HepG2 (cell line): ENCODE data around the gene NIP7. TPM values are rescaled to one million over a fixed set of nuclear protein-coding genes. Genes with fewer than 3 reads are reported as not detected.
A peak's percentile ranks its signal among the peaks of the same experiment; 100 is the strongest.

Experiments used
- DNMT1 ChIP-seq: sonication (generic); formaldehyde crosslinking; IDR thresholded peaks from 2 replicates; pipeline ENCODE4 v1.5.1; 2020; ENCODE audit warnings: mild to moderate bottlenecking, missing genetic modification reagents
- FOXK1 ChIP-seq: sonication (generic); formaldehyde crosslinking; IDR thresholded peaks from 2 replicates; pipeline ENCODE4 v1.4.0; 2020; ENCODE audit warnings: low read depth, missing genetic modification reagents, borderline replicate concordance
- HNRNPH1 ChIP-seq: fragments of 200-400 bp; formaldehyde crosslinking; optimal IDR thresholded peaks from 2 replicates; pipeline ENCODE3; 2017; ENCODE audit warnings: mild to moderate bottlenecking, low read depth, low read length
- HNRNPL ChIP-seq: fragments of 200-400 bp; formaldehyde crosslinking; IDR thresholded peaks from 2 replicates; pipeline ENCODE4 v1.6.1; 2017; ENCODE audit warnings: mild to moderate bottlenecking, low read depth, low read length
- ISL2 ChIP-seq: sonication (generic); formaldehyde crosslinking; IDR thresholded peaks from 2 replicates; pipeline ENCODE4 v1.5.0; 2020; ENCODE audit warnings: missing genetic modification reagents
- LBX2 ChIP-seq: sonication (generic); formaldehyde crosslinking; IDR thresholded peaks from 2 replicates; pipeline ENCODE4 v1.5.0; 2020; ENCODE audit warnings: missing genetic modification reagents, mild to moderate bottlenecking, borderline replicate concordance
- MYC ChIP-seq: sonication (generic); formaldehyde crosslinking; IDR thresholded peaks from 2 replicates; pipeline ENCODE4 v1.9.0; 2021; ENCODE audit warnings: missing genetic modification reagents, borderline replicate concordance
- RCOR2 ChIP-seq: IDR thresholded peaks from 2 replicates; pipeline ENCODE4 v1.6.1; 2016; ENCODE audit warnings: missing biosample characterization, missing genetic modification reagents
- SMARCC2 ChIP-seq: fragments of 450-650 bp; IDR thresholded peaks from 2 replicates; pipeline ENCODE4 v1.6.1; 2017; ENCODE audit warnings: antibody characterized with exemption, mild to moderate bottlenecking
- TBL1XR1 ChIP-seq: fragments of 150-350 bp; IDR thresholded peaks from 2 replicates; pipeline ENCODE4 v1.6.1; 2014; ENCODE audit warnings: borderline replicate concordance, low read length; ENCODE audit not compliant: partially characterized antibody
- ZFP91 ChIP-seq: sonication (generic); formaldehyde crosslinking; IDR thresholded peaks from 2 replicates; pipeline ENCODE4 v1.9.0; 2022; ENCODE audit warnings: missing genetic modification reagents, mild to moderate bottlenecking, borderline replicate concordance
- ZGPAT ChIP-seq: IDR thresholded peaks from 2 replicates; pipeline ENCODE4 v1.6.1; 2016; ENCODE audit warnings: mild to moderate bottlenecking
- ZNF207 ChIP-seq: fragments of 450-650 bp; IDR thresholded peaks from 2 replicates; pipeline ENCODE4 v1.6.1; 2016; ENCODE audit warnings: antibody characterized with exemption, borderline replicate concordance
- ZNF281 ChIP-seq: sonication (generic); formaldehyde crosslinking; IDR thresholded peaks from 2 replicates; pipeline ENCODE4 v1.4.0; 2020; ENCODE audit warnings: missing genetic modification reagents, borderline replicate concordance
- ZNF512 ChIP-seq: sonication (generic); formaldehyde crosslinking; IDR thresholded peaks from 2 replicates; pipeline ENCODE4 v1.4.0; 2020; ENCODE audit warnings: mild to moderate bottlenecking, missing genetic modification reagents
- ZNF556 ChIP-seq: sonication (generic); formaldehyde crosslinking; IDR thresholded peaks from 2 replicates; pipeline ENCODE4 v1.4.0; 2020; ENCODE audit warnings: mild to moderate bottlenecking, missing genetic modification reagents, borderline replicate concordance
- ZNF720 ChIP-seq: sonication (generic); formaldehyde crosslinking; IDR thresholded peaks from 2 replicates; pipeline ENCODE4 v1.4.0; 2020; ENCODE audit warnings: missing genetic modification reagents
- ZNF761 ChIP-seq: sonication (generic); formaldehyde crosslinking; conservative IDR thresholded peaks from 2 replicates; pipeline ENCODE4 v1.4.0; 2020; ENCODE audit warnings: mild to moderate bottlenecking, missing genetic modification reagents
- polyA plus RNA-seq, 8 experiments: library from polyadenylated mRNA; depleted of rRNA in 3 of 8; stranded (reverse) in 7 of 8; unstranded in 1 of 8; fragments of >200 nt; fragmentation: Illumina TruSeq in 4 of 8; extraction: Trizol in 4 of 8; gene quantifications; 2 replicates each; pipeline versions ENCODE4 v1.2.1 to v1.2.3, GENCODE V29; 2011 to 2016; ENCODE audit warnings: low read depth in 4 of 8, missing spikeins in 1 of 8, mixed read lengths in 1 of 8; ENCODE audit not compliant: insufficient read depth in 1 of 8
- total RNA-seq, 5 experiments: library from RNA; depleted of rRNA; stranded (reverse); fragments of >200 nt; fragmentation: Illumina TruSeq; extraction: Trizol; gene quantifications; 2 replicates each; pipeline ENCODE4 v1.2.3, GENCODE V29; 2016; ENCODE audit warnings: low read depth in 1 of 5

The NIP7 gene
- total and polyA plus RNA-seq, 2 of the 13 experiments (the other 11 are each of a cell fraction or from before 2014, with no cell fraction given), result 15.3 to 114 TPM

- TF ChIP-seq TBL1XR1, result peak; percentile 22
- no peak for TF ChIP-seq ZNF512 (CRISPR knock-in tag)
- TF ChIP-seq LBX2, result no peak
- peak; percentile 96 for TF ChIP-seq ZFP91 (CRISPR knock-in tag)
- peak; percentile 59; the same call in 1 of the 2 replicates for TF ChIP-seq ISL2 (CRISPR knock-in tag)
- TF ChIP-seq DNMT1 (CRISPR knock-in tag), result 0 out of 2 replicates have a peak, but pooled peaks have one; percentile 34
- TF ChIP-seq RCOR2 (CRISPR knock-in tag), result no peak
- 0 out of 2 replicates have a peak, but pooled peaks have one; percentile 28 for TF ChIP-seq HNRNPL
- TF ChIP-seq ZNF720, result no peak
- TF ChIP-seq HNRNPH1, result no peak
- TF ChIP-seq FOXK1 (CRISPR knock-in tag), result peak; percentile 96
- peak; percentile 89; the same call in 1 of the 2 replicates for TF ChIP-seq ZNF556
- peak; percentile 86; the same call in 1 of the 2 replicates for TF ChIP-seq ZNF761 (CRISPR knock-in tag)
- no peak for TF ChIP-seq SMARCC2
- TF ChIP-seq ZNF281 (CRISPR knock-in tag), result peak; percentile 6; the same call in 1 of the 2 replicates
- peak; percentile 87 for TF ChIP-seq ZGPAT (CRISPR knock-in tag)
- TF ChIP-seq ZNF207, result no peak
- TF ChIP-seq MYC (CRISPR knock-in tag), result peak; percentile 95
These were observed at the start of gene NIP7, which contains the start of gene COG8 (continued) for GRCh38 chr16:69339289-69340094.
